ENCODE data around the gene ARL6IP6.
A peak's percentile ranks its signal among the peaks of the same experiment; 100 is the strongest.
"Not testable (repeated sequence)": the region's sequence is repeated elsewhere in the genome, so short reads cannot be mapped to it uniquely, and the experiment has no call there.

Gene ARL6IP6

DNA sequence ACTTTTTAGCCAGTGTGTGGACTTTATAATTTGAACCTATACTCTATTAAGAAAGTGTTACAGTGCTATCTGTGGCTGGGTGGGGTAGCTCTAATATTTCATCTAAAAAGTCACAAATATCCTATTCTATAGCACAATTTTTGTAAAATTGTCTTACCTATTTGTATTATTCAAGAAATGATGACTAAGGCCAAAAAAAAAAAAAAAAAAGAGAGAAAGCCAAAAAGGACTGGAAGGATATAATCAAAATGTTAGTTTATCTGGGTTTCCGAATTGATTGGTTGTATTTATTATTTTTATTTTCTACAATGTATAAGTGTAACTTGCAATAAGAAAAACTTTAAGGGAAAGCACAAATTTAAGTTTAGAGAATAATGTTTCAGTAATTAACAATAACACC lies 5.5 kb downstream of the ARL6IP6 start:
- no peak for DNase-seq (ENCODE audit: low spot score)

DNA sequence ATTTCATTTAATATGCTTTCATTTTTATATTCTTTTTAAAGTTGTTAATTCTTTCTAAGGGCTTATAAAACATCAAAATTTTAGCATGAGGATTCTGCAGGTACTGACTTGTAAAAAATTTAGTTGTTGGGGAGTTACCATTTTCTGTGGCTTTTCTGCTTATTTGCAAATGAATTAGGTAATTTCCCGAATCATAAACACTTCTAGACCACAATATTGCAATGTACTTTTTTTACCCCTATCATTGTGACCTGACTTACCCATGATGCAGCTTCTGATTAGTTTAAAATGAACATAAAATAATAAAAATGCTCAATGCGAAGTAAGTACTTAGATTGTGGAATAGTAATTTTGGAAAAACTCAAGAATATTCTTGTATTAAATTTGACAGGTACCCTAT lies 11.4 kb downstream of the ARL6IP6 start:
- DNase-seq (ENCODE audit: low spot score) = no peak

DNA sequence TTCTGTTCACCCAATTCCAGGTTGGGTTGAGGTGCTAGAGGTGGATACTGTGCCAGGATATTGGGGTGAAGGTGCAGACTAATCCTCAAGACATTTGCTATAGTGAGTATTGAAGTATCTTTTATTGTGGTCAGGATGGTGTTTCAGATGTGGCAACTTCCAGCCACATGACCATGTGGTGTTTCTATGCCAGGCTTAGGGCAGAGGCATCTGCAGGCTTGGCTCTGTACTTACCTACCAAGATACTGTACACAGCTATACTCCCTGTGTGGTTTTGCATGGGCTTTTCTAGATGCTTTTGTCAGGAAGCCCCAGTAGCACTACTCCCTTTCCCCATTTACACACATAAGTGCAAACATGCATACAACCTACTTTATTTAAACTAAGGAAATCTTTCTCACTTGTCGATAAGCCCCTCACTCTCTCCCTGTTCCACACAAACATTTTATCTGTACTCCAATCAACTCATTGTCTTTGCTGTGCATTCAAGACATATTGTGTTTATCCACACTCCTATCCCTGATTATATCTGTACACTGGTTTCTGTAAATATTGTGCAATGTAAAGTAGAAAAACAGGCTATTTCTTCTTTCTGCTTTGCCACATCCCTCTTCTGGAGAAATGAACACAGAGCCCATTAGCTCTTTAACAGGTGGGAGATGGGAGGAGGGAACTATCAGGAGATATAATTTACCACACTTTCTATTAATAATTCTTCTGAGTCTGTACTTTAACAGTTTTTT lies 12.3 kb downstream of the ARL6IP6 start:
- peak; percentile 9 for DNase-seq (ENCODE audit: low spot score)

DNA sequence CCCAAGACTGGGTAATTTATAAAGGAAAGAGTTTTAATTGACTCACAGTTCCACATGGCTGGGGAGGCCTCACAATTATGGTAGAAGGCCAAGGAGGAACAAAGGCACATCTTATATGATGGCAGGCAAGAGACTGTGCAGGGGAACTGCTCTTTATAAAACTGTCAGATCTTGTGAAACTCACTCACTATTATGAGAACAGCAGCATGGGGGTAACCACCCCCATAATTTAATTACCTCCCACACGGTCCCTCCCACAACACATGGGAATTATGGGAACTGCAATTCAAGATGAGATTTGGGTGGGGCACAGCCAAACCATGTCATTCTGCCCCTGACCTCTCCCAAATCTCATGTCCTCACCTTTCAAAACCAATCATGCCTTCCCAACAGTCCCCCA lies 19.1 kb downstream of the ARL6IP6 start:
- DNase-seq (ENCODE audit: low spot score) = not testable (repeated sequence)

- DNase-seq (ENCODE audit: low spot score) = no peak
Observed at GRCh38 chr2:152738438-152738837, 20.0 kb downstream of the ARL6IP6 start.

DNA sequence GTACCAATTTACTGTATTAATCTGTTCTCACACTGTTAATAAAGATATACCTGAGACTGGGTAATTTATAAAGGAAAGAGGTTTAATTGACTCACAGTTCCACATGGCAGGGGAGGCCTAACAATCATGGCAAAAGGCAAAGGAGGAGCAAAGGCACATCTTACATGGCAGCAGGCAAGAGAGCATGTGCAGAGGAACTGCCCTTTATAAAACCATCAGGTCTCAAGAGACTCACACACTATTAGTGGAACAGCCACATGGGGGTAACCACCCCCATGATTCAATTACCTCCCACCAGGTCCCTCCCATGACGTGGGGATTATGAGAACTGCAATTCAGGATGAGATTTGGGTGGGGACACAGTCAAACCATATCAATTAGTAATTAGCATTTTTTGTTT lies 21.3 kb downstream of the ARL6IP6 start:
- not testable (repeated sequence) for DNase-seq (ENCODE audit: low spot score)

GRCh38 chr2:152740743-152741328 lies 22.4 kb downstream of the ARL6IP6 start:
- DNase-seq (ENCODE audit: low spot score) = peak; percentile 62

- no peak for DNase-seq (ENCODE audit: low spot score)
Observed at GRCh38 chr2:152743002-152743401, 24.6 kb downstream of the ARL6IP6 start.

DNA sequence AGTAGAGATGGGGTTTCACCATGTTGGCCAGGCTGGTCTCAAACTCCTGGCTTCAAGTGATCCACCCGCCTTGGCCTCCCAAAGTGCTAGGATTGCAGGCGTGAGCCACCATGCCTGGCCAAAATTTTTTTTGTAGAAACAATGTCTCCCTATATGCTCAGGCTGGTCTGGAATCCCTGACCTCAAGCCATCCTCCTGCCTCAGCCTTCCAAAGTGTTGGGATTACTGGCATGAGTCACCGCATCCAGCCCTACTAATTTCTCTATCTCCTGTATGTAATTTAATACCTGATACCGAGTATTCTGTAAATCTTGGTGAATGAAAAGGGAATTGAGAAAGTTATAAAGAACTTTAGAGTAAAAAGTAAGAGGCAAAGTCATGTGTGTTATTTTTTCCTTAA lies 29.3 kb downstream of the ARL6IP6 start:
- not testable (repeated sequence) for DNase-seq (ENCODE audit: low spot score)

DNA sequence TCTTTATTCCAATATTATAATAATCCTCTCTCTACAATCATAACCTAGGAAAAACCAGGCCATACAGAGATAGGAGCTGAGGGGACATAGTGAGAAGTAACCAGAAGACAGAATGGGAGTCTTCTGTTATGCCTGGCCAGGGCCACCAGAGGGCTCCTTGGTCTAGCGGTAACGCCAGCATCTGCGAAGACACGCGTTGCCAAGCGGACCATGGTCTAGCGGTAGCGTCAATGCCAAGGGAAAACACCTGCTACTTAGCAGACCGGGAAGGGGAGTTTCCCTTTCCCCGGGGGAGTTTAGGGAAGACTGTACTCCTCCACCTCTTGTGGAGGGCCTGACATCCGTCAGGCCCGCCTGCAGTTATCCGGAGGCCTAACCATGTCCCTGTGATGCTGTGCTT lies 36.6 kb downstream of the ARL6IP6 start:
- DNase-seq (ENCODE audit: low spot score) = no peak

DNA sequence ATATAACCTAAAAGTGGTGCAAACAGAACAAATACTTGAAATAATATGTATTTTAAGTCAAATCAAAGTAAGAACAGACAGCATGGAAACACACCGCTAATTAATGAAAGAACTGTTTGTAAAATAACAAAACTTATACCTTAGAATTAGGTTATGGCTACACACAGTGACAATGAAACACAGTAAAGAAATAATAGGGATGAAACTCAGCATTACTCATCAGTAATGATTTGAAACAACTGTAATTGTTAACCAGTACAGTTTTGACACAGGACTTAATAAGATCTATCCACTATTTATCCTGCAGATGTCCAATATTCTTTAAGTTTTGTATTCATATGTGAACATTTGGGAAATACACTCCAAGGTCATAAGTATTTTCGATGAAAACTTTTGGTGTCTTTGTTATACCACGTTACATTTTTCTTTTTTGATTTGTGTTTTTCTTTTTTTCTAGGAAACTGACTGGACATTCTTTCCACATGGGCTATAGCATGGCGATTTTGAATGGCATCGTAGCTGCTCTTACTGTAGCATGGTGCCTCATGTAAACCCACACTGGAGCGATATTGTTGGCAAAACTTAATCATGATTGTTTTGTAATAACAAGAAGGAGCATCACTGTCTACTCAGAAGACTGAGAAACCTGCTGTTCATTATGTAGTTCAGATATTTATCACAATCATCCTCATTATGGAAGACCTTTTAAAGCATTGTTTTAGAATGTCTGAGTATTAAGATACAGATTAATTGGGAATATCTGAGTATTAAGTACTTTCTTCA lies 41.1 kb downstream of the ARL6IP6 start:
- no peak for DNase-seq (ENCODE audit: low spot score)

DNA sequence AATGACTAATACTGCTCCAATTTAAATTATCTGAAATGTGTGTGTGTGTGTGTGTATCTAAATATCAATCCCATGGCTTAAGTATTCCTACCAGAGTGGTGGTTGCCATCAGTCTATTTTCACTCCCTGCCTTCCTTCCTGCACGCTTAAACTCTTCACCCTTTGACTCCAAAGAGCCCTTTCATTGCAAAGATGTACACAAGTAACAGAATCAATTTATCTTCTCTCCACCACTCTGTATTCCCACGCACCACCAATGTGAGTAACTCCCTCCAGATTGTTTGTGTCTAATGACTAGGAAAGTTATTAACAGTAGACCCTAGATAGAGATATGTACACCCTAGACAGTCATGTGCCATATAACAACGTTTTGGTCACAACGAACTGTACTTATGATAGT lies 42.8 kb downstream of the ARL6IP6 start:
- DNase-seq (ENCODE audit: low spot score) = no peak

DNA sequence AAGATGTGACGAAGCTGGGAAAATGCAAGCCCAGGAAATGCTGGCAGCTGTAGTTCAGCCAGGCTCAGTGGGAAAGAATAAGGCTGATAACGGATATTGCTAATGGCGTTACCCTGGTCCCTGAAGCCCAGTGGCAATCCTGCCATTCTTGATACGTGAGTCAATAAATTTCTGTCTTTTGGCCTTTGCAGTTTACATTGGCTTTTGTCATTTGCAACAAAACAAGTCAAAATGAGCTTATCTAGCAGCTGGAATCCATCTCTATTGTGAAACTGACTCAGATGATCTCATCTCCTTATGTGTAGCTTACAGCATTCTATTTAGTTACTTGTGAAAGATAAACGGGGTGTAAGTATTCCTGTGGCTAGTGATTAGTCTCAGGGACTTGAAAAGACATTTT lies 43.8 kb downstream of the ARL6IP6 start:
- DNase-seq (ENCODE audit: low spot score) = peak; percentile 65

DNA sequence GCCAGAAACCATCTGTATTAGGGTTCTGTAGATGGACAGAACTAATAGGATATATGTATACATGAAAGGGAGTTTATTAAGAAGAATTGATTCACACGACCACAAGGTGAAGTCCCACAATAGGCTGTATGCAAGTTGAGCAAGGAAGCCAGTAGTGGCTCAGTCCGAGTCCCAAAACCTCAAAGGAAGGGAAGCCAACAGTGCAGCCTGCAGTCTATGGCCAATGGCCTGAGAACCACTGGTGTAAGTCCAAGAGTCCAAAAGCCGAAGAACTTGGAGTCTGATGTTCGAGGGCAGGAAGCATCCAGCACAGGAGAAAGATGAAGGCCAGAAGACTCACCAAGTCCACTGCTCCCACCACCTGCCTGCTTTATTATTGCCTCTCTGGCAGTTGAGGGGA lies 44.8 kb downstream of the ARL6IP6 start:
- DNase-seq (ENCODE audit: low spot score) = not testable (repeated sequence)

- no peak for DNase-seq (ENCODE audit: low spot score)
Observed at GRCh38 chr2:152763651-152764050, 45.2 kb downstream of the ARL6IP6 start.

- no peak for DNase-seq (ENCODE audit: low spot score)
Observed at GRCh38 chr2:152766928-152767327, 48.5 kb downstream of the ARL6IP6 start.

GRCh38 chr2:152781175-152781574 lies 62.8 kb downstream of the ARL6IP6 start:
- DNase-seq (ENCODE audit: low spot score) = no peak

DNA sequence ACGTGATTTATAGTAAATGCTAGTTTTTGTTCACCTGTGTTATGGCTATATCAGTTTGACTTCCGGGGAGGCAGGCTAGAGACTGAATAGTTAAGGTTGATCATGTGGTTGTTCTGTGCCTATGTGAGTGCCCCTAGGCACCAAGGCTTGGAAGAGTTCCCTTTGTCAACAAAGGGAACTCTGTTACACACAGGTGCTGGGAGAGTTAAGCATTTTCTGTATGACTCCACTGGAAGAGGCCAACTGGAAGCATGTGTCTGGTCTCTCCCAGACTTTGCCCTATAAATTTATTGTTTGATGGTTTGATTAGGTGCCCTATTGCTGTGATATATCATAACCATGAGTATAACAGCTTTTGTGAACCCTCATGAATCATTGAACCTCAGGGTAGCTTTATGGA lies 63.8 kb downstream of the ARL6IP6 start:
- no peak for DNase-seq (ENCODE audit: low spot score)

DNA sequence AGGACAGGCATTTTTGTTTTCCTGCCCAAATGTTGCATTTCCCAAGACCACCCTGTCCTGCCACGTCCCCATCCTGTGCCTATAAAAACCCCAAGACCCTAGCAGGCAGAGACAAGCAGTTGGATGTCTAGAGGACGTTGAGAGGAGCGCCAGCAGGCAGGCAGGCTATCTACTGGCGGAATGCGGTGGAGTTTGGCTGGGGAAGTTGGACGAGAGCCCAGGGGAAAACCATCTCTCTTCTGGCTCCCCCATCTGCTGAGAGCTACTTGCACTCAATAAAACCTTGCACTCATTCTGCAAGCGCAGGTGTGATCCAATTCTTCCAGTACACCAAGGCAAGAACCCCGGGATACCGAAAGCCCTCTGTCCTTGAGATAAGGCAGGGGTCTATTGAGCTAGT lies 72.5 kb downstream of the ARL6IP6 start:
- DNase-seq (ENCODE audit: low spot score) = no peak

- DNase-seq (ENCODE audit: low spot score) = no peak
Observed at GRCh38 chr2:152791979-152792378, 73.6 kb downstream of the ARL6IP6 start.

GRCh38 chr2:152792974-152793373 lies 74.6 kb downstream of the ARL6IP6 start:
- DNase-seq (ENCODE audit: low spot score) = no peak

- no peak for DNase-seq (ENCODE audit: low spot score)
Observed at GRCh38 chr2:152796941-152797340, 78.5 kb downstream of the ARL6IP6 start.

Measured in GM03348 (cell line).